Activated B cell treated with CpG ODN at 0.5 μM for 24 hours (primary cell): ENCODE measurements around the gene BTC. TPM values are rescaled to one million over a fixed set of nuclear protein-coding genes. Genes with fewer than 3 reads are reported as not detected.

Source experiments
- total RNA-seq: library from RNA; stranded (reverse); gene quantifications from 2 replicates; pipeline ENCODE4 v1.2.3, GENCODE V29; 2022

Gene BTC
- total RNA-seq, 1 donor from 2014 or later: not detected

Other genes starting within 250 kb of the BTC start
- 6.5 and 6.7 TPM in 2 replicates for gene PARM1, start 138.6 kb upstream of the BTC start, total RNA-seq